HG03521 (cell line): Measurements from ENCODE around the gene NINL.
A peak's percentile ranks its signal among the peaks of the same experiment; 100 is the strongest.
"Not testable (repeated sequence)": the region's sequence is repeated elsewhere in the genome, so short reads cannot be mapped to it uniquely, and the experiment has no call there.

Experiments
- ATAC-seq: cut with Tn5 transposase; IDR thresholded peaks from one replicate; pipeline ENCODE4 v1.9.1; 2021; ENCODE audit warnings: mild to moderate bottlenecking, moderate library complexity; ENCODE audit not compliant: unreplicated experiment

Gene NINL

GRCh38 chr20:25584905-25585704 is at the start of gene NINL:
Gene NINL (minus strand): TSS chr20:25585531. CDS start chr20:25526587, 58,944 bp downstream.
- no peak for ATAC-seq

DNA sequence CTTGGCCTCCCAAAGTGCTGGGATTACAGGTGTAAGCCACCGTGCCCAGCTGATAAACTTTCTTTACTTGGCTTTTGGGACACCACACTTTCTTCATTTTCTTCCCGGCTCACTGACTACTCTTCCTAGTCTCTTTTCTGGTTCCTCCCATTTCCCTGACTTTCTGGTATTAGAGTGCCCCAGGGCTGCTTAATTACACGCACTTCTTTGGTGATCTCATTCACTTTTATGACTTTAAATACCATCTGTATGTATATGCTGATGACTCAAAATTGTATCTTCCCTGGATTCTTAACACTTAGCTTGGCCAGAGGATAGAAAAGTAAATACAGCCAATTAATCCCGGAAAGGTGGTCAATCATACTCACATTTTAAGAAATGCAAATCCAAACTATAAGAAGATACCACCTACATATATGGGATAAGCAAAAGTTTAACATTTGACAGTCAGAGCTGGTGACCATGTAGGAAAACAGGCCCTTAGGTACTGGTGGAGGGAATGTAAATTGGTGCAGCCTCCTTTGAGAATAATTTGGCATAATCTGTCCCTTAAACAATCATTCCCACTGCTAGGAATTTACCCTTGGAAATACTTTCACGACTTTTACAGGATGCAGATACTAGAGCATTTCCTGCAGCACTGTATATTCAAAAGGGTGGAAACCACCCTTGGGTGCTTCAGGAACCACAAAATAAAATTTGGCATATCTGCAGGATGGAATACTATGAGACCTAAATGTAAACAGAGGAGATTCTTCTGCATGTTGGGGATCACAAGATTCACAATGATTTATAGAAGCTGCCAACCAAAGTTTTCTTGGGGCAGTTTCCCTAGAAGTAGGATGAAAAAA is 47.8 kb upstream of the NINL start:
- ATAC-seq = no peak

- not testable (repeated sequence) for ATAC-seq
Observed at GRCh38 chr20:25630615-25631014, 45.3 kb upstream of the NINL start.

GRCh38 chr20:25629816-25630499 is 44.6 kb upstream of the NINL start:
- ATAC-seq = no peak

- ATAC-seq = no peak
Observed at GRCh38 chr20:25626779-25627178, 41.4 kb upstream of the NINL start.

DNA sequence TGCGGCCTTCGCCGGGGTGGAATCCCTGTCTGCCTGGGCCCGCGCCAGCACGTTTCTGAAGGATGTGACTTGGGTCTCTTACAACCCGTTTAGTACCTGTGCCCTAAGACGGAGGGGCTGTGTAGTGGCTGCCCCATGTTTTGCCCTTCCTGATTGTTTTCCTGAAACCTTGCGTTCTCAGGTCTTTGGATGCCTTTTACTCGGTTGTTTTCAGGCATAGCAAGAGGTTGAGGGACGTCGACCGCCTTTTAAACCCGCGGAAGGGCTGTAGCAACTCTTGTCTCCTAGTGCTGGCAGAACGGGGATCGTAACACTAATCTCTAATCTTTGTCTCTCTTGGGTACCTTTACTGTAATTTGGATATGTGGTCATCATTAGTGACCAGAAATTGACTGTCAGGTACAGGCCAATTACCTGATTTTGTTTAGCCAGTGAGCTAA is 39.2 kb upstream of the NINL start:
- ATAC-seq = no peak

DNA sequence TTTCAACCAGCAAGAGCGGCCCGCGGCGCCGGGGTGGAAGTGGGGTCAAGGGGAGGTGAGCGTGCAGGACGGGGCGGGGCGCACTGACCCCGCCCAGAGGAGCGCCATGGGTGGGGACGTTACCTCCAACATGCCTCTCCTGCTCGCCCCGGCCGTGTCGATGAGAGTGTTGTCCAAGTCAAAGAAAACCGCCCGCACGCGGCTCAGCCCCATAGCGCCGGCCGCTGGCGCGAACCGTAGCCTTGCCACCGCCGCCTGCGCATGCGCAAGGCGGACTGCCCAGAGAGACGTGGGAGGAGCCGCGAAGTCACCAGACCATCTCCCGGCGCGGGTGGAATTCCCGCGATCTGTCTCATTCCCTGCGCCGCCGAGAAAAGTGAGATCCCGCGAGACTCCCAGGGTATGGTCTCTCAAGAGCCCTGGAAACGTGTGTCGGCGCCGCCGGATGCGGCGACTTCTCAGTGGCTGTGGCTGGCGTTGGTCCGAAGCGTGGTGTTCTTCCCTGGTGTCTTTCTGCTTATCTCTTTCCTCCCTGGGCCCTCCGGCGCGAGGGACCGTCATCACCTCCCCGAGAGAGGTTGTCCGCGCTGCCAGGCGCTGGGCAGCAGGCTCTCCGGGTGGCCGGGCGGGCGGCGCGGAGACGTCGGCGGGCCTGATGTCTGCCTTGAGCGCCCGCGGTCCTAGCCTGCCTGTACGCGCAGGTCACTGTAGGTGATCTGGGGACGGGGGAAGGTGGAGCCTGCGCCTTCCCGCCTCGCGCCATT is 38.6 kb upstream of the NINL start, which contains the start of gene NANP:
TSS of gene NANP (minus strand) at position 279 of the 764 bp plus-strand sequence. CDS start at position 213, 66 bp downstream.
- ATAC-seq = peak; percentile 87

DNA sequence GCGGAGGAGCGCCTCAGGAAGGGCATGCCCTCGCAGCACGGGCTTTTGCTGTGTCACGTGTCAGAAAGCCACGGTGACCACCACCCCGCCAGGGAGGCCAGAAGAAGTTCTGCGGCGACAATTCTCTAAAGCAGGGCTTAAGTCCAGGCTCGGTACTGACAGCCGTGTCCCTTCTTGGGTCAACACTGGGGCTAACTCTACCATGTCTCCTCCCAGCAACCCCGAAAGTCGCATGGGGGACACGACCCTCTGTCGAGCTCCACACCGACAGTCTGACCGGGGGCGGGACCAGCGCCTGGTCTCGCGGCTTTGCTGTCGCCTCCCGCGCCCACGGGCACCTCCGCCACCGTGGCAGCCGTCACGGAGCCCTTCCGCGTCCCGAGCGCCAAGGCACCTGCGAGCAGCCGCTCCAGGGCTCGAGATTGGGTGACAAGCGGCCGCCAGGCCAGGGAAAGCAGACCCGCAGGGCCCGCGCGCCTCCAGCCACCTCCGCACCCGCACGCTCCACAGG is 37.9 kb upstream of the NINL start:
- peak; percentile 18 for ATAC-seq

- no peak for ATAC-seq
Observed at GRCh38 chr20:25622450-25623224, 37.3 kb upstream of the NINL start.

GRCh38 chr20:25622049-25622448 is 36.7 kb upstream of the NINL start:
- ATAC-seq = no peak

DNA sequence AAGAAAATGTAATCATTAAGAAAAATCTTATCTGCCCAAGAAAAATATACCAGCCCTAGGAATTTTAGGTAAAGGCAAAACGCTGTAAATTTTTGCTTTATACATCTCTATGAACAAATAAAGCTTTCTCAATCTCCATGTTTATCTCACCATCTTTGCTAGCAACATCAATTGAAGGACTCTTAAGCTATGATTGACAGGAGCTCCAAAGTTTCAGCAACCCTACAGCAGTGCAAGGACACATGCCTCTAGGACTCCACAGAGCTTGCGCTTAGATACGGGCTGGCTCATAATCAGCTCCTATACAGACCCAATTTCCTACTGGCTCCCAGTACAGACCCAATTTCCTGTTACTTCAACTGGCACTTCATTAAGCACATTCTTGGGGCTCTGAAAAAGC is 34.2 kb upstream of the NINL start:
- ATAC-seq = no peak

DNA sequence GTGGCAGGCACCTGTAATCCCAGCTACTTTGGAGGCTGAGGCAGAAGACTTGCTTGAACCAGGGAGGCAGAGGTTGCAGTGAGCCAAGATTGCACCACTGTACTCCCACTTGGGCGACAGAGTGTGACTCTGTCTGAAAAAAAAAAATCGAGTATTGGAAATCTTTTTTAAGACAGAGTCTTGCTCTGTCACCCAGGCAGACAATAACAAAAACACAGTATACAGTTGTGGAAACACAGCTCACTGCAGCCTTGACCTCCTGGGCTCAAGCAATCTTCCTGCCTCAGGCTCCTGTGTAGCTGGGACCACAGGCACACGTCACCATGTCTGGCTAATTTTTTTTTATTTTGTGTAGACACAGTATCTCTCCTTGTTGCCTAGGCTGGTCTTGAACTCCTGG is 23.4 kb upstream of the NINL start:
- ATAC-seq = no peak

DNA sequence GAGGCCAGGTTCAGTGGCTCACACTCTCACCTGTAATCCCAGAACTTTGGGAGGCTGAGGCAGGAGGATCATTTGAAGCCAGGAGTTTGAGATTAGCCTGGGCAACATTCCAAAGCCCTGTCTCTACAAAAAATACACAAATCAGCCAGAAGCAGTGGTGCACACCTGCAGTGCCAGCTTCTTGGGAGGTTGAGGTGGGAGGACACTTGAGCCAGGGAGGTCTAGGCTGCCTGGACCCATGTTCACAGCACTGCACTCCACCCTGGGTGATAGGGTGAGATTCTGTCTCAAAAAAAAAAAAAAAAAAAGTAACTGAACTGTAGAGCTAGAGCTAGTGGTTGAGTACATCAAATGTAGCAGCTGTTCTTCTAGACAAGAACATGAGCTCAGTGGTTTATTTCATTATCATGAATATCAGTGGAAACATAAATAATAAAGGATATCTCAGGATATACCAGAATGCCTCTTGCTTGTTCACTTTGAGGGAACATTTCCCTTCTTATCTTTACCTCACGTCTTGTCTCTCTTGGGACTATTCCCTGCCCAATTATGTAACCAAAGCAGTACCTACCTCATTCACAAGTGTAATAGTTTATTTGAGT is 20.9 kb upstream of the NINL start:
- ATAC-seq = no peak

GRCh38 chr20:25605148-25605547 is 19.8 kb upstream of the NINL start:
- ATAC-seq = no peak

DNA sequence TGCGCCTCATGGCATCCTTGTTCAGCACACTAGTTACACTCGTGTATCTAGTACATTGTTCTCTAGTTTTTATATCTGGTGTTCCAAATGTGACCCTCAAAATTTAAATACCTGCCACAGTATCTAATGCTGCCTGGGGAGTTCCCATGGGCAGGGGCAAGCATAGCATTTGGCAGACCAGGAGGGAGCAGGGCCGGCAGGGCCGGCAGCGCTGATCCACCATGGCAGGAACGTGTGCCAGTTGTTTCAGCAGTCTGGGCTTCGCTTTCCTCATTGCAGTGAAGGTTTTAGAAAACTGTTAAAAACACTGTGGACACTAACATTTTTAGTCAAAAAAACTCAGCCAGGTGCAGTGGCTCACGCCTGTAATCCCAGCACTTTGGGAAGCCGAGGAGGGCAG is 19.3 kb upstream of the NINL start:
- no peak for ATAC-seq

- not testable (repeated sequence) for ATAC-seq
Observed at GRCh38 chr20:25602914-25603309, 17.6 kb upstream of the NINL start.

DNA sequence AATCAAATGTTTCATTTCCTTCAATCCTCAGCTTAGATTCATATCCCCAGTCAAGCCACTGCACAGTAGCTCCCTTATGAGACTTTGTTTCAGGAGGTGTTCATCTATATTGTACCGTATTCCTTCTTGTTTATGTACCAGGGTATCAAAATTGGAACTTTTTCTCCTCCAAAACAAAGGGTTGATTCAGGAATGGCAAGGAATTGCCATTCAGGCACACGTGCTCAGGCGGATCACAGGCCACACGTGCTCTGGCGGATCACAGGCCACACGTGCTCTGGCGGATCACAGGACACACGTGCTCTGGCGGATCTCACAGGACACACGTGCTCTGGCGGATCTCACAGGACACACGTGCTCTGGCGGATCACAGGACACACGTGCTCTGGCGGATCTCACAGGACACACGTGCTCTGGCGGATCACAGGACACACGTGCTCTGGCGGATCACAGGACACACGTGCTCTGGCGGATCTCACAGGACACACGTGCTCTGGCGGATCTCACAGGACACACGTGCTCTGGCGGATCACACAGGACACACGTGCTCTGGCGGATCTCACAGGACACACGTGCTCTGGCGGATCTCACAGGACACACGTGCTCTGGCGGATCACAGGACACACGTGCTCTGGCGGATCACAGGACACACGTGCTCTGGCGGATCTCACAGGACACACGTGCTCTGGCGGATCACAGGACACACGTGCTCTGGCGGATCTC is 17.0 kb upstream of the NINL start:
- ATAC-seq = not testable (repeated sequence)

- no peak for ATAC-seq
Observed at GRCh38 chr20:25601659-25602058, 16.3 kb upstream of the NINL start.
